GM10847 (cell line): Measurements from ENCODE around the gene FHOD1.
A peak's percentile ranks its signal among the peaks of the same experiment; 100 is the strongest.

ENCODE experiments used
- POLR2A ChIP-seq: IDR thresholded peaks from 2 replicates; pipeline ENCODE4 v1.6.1; 2011; ENCODE audit not compliant: insufficient read length; ENCODE audit errors: extremely low read depth

The FHOD1 gene

DNA sequence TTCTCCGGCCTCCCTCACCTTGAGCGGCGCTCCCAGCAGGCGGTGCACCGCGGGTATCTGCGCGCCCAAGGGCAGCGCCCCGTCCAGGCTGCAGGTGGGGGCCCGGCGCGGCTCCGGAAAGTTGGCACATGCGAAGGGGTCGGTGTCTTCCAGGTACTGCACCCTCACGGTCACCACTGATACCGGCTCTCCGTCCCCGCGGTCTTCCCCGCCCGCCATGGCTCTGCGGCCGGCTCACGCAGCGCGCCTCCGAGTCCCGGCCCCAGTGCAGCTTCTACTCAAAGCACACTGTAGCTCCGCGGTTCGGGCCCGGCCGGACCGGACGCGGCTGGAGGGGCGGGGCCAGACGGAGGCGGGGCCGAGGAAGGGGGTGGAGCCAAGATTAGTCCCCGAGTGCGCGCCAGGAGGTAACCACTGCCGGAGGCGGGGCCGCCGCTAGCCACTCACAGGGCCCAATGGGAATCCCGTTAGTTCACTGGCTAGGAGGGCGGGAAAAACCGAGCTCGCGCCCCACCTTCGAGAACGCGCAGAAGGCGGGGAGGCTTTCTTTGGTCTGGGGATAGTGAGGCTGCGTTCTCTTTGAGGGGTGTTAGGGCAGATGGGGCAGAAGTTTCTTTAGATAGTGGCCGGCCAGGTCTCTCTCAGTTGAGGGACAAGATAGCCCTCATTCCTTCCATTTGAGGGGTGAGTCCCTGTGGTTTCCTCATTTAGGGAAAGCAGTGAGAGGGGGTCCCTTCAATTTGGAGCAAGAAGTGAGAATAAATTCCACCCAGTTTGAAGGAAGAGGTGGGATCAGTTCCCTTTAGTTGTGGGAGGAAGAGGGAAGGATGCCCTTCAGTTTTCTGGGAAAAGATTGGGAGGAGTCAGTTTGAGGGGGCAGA is at the start of gene FHOD1:
Gene FHOD1 (minus strand): TSS at position 290 of the 881 bp plus-strand sequence. CDS start 71 bp downstream, at position 219.
- peak; percentile 82 for TF ChIP-seq POLR2A

GRCh38 chr16:67296420-67296819 is 49.1 kb upstream of the FHOD1 start:
- no peak for TF ChIP-seq POLR2A

DNA sequence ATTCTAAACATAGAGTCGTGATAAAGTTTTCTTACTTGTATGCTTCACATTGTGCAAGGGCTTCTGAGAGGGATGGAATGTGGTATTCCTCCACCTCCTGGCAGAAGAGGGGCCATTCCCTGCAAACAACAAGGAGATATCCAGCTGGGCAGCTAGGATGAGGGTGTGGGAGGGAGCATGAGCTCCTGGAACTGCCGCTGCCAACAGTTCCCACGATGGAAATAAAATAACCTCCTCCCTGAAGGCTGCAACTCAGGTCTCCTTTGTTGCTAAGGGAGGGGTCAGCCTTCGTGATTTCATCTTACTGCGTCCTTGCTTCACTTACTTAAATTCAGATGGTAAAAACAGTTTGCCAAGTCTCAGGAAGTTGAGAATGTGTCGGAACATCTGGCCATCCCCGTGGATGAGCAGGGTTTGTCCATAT is 47.7 kb upstream of the FHOD1 start:
- no peak for TF ChIP-seq POLR2A

GRCh38 chr16:67294171-67294757 is 47.0 kb upstream of the FHOD1 start:
- no peak for TF ChIP-seq POLR2A

GRCh38 chr16:67291461-67291860 is 44.2 kb upstream of the FHOD1 start:
- no peak for TF ChIP-seq POLR2A

DNA sequence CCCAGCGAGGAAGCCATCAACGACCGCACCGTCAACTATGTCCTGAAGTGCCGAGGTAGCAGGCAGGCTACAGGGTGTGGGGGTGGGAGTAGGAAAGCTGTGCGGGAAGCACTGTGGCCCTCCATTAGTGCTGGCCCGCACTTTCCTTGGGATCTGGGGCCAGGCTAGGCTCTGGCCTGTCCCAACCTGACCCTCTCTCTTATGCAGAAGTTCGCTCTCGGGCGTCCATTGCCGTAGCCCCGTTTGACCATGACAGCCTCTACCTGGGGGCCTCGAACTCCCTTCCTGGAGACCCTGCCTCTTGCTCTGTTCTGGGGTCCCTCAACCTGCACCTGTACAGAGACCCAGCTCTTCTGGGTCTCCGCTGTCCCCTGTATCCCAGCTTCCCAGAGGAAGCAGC is 40.7 kb upstream of the FHOD1 start:
- no peak for TF ChIP-seq POLR2A

DNA sequence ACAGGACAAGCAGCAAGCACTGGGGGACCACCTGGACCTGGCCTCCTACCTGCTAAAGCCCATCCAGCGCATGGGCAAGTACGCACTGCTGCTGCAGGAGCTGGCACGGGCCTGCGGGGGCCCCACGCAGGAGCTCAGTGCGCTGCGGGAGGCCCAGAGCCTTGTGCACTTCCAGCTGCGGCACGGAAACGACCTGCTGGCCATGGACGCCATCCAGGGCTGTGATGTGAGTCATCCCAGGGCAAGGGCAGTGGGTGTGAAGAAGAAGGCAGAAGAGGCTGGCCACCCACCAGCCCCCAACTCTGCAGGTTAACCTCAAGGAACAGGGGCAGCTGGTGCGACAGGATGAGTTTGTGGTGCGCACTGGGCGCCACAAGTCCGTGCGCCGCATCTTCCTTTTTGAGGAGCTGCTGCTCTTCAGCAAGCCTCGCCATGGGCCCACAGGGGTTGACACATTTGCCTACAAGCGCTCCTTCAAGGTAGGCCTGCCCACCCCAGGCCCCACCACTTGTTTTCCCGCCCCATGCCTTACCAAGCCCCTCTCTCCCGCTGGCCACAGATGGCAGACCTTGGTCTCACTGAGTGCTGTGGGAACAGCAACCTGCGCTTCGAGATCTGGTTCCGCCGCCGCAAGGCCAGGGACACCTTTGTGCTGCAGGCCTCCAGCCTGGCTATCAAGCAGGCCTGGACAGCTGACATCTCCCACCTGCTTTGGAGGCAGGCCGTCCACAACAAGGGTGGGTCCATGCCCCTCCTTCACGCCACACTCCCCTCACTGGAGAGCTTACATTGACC is 39.4 kb upstream of the FHOD1 start:
- TF ChIP-seq POLR2A: no peak

- no peak for TF ChIP-seq POLR2A
Measured at GRCh38 chr16:67284699-67285646, 37.7 kb upstream of the FHOD1 start.

DNA sequence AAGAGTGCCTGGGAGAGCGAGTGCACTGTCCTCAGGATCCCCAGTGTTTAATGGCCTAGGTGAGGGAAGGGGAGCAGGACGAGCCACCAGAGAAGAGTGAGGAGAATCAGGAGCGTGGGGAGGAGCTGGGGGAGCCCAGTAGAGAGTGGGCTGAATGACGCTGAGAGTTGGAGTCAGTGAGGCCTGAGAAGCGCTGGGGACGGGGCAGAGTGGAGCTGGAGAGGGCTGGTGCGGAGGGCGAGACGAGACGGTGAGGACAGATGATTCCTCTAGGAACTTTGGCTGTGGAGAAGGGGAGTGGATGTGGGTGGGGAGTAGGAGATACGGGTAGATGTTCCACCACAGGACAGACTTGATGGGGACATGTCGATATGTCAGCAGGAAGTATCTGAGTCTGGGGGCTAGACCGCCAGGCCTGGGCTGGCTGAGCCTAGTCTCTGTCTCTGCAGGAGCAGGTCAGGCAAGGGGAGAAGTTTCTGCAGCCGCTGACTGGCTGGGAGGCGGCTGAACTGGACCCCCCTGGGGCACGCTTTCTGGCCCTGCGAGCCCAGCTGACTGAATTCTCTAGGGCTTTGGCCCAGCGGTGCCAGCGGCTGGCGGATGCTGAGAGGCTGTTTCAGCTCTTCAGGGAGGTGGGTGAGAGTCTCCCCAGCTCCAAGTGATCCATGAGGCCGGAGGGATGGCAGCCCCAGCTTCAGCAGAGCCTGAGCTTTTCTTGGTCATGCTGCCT is 36.7 kb upstream of the FHOD1 start:
- TF ChIP-seq POLR2A: no peak

DNA sequence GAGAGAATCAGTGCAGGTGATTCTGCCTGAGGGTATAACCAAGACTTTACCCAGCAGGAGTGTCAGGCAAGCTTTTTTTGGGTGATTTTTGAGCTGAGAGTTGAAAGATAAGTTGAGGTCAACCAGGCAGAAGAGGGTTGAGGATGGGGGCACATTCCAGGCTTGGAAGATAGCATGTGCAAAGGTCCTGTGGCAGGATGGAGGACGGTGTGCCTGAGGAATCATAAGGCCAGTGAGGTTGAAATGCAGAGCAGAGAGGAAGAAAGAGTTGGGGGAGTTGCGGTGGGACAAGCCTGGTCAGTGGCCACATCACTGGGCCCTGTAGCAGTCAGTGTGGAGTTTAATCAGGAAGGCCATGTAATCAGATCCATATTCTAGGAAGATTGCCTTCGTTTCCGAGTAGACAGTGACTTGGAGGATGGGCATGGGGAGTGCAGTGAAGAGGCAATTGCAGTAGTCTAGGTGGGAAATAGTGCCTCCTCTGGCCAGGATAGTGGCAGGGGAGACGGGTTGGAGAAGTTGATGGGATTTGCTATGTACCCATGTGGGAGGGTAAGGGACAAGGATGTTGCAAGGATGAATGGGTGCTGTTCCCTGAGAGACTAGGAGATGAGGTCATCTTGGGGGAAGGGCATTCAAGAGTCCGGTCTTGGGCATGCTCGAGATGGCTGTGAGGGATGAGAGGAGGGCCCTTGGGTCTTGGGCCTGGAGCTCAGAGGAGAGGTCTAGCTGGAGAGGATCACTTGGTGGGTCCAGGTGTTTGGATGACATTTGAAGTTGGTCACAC is 36.0 kb upstream of the FHOD1 start:
- no peak for TF ChIP-seq POLR2A

DNA sequence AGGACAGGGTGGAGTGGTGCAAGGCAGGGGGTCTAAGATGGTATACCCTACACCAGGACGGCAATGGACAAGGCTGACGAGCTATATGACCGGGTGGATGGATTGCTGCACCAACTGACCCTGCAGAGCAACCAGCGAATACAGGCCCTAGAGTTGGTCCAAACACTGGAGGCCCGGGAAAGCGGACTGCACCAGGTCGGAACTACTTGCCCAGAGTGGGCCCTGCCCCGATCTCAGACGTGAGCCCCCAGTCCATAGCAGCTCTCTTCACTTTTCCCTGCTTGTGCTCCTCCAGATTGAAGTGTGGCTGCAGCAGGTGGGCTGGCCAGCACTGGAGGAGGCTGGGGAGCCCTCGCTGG is 35.1 kb upstream of the FHOD1 start:
- no peak for TF ChIP-seq POLR2A

DNA sequence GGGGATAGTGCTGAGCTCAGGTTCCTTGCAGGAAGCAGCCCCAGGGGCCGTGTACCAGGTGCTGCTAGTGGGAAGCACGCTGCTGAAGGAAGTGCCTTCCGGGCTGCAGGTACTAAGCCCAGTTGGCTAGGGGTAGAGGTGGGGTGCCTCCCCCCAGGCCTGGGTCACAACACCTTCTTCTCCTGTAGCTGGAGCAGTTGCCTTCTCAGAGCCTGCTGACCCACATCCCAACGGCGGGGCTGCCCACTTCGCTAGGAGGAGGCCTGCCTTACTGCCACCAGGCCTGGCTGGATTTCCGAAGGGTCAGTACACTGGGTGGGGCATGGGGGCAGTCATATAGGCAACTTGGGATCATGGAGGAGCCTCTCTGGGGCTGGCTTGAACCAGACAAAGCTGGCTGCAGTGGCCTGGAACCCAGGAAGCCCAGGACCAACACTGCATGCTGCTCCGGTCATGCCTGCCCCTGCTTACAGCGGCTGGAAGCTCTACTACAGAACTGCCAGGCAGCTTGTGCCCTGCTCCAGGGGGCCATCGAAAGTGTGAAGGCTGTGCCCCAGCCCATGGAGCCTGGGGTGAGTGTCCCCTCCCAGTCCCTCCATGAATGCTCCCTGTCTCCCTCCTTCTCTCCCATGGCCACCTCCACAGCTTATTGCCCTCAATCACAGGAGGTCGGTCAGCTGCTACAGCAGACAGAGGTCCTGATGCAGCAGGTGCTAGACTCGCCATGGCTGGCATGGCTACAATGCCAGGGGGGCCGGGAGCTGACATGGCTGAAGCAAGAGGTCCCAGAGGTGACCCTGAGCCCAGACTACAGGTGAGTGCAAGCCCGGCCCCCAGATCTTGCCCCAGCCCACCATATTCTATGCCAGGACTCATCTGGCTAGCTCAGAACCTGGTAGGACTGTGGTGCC is 34.5 kb upstream of the FHOD1 start:
- no peak for TF ChIP-seq POLR2A
